Activated naive CD8-positive, alpha-beta T cell (primary cell): ENCODE results near the gene GTF2IRD2.
"Not testable (repeated sequence)": the region's sequence is repeated elsewhere in the genome, so short reads cannot be mapped to it uniquely, and the experiment has no call there.

Experiments
- H3K27ac Mint-ChIP-seq: one replicate; pipeline ENCODE4 v1.8.0; 2021; ENCODE audit warnings: mixed read lengths
- H3K27me3 Mint-ChIP-seq: one replicate; pipeline ENCODE4 v1.8.0; 2021; ENCODE audit warnings: mixed read lengths
- H3K36me3 Mint-ChIP-seq: one replicate; pipeline ENCODE4 v1.8.0; 2021; ENCODE audit warnings: mixed read lengths
- H3K4me1 Mint-ChIP-seq: one replicate; pipeline ENCODE4 v1.8.0; 2021; ENCODE audit warnings: low read depth, mixed read lengths
- H3K4me3 Mint-ChIP-seq: one replicate; pipeline ENCODE4 v1.8.0; 2021; ENCODE audit warnings: mild to moderate bottlenecking, mixed read lengths
- H3K9me3 Mint-ChIP-seq: one replicate; pipeline ENCODE4 v1.8.0; 2021; ENCODE audit warnings: low read depth, mixed read lengths

The GTF2IRD2 gene

DNA sequence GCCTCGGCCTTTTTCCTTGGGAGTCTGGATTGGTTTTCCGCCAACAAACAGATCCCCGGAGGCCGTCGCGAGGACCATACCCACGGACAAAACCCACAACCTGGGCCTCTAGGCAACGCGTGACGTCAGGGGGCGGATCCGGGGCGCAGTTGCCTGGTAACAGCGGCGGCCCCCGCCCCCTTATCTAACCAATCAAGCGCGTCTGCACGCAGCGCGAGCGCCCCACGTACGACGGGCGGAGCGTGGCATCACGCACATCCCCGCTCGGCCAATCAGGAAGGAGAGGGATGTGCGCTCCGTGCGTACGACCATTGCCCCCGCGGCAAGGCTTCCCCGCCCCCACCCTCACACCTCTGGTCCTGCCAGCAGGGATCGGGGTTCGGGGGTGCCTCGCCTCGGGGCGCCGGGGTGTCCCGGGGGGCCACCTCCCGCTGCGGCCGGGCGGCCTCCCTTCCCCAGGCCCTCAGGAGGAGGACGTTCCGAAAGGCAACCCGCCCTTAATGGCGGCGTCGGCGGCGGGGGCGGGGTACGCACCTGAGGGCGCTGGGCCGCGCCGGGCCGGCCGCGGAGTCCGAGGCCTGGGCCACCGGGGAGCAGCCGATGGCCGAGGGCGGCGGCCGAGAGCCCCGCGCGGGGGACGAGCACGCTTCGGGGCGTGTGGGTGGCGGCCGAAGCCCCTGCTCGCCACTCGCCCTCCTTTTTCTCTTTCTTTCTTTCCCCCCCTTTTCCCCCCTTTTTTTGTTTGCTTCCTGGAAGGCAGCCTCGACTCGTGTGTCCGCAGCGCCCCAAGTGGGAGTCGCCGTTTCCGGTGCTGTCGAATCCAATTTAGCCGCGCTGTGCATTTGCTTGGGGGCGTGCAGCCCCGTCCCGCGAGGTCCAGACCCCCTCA, at the start of gene GTF2IRD2:
Gene GTF2IRD2, minus strand, starts transcription at position 773 of the 889 bp plus-strand sequence. CDS start 15,227 bp downstream, outside the sequence.
- H3K9me3 Mint-ChIP-seq, H3K27me3 Mint-ChIP-seq, H3K36me3 Mint-ChIP-seq, H3K4me1 Mint-ChIP-seq: not testable (repeated sequence)
- H3K4me3 Mint-ChIP-seq = peak within 1 kb of the TSS; percentile 44
- H3K27ac Mint-ChIP-seq = peak within 1 kb of the TSS; percentile 46

DNA sequence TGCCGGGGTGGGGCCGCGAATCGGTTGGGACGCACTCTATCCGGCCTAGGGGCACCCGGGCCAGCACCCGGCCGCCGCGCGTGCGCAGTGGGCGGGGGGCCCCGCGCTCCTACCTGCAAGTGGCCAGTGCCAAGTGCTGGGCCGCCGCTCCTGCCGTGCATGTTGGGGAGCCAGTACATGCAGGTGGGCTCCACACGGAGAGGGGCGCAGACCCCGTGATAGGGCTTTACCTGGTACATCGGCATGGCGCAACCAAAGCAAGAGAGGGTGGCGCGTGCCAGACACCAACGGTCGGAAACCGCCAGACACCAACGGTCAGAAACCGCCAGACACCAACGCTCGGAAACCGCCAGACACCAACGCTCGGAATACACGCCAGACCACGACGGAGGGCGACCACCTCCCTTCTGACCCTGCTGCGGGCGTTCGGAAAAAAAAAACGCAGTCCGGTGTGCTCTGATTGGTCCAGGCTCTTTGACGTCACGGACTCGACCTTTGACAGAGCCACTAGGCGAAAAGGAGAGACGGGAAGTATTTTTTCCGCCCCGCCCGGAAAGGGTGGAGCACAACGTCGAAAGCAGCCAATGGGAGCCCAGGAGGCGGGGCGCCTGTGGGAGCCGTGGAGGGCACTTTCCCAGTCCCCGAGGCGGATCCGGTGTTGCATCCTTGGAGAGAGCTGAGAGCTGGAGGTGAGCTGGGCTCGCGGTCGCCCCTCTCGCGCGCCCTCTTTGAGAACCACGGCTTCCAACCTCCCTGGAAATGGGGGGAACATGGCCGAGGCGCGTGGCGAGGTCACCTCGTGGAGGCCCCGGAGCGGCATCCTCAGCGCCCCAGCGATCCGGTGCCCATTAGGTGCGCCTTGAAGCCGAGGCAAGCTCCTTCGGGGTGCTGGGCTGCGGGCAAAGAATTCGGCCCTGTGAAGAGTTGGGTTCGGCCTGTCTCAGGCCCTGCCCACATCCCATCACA, 39.0 kb upstream of the GTF2IRD2 start:
- H3K36me3 Mint-ChIP-seq, H3K4me1 Mint-ChIP-seq, H3K9me3 Mint-ChIP-seq, H3K27me3 Mint-ChIP-seq: not testable (repeated sequence)
- peak overlapping the region; percentile 66 for H3K27ac Mint-ChIP-seq
- peak overlapping the region; percentile 80 for H3K4me3 Mint-ChIP-seq

DNA sequence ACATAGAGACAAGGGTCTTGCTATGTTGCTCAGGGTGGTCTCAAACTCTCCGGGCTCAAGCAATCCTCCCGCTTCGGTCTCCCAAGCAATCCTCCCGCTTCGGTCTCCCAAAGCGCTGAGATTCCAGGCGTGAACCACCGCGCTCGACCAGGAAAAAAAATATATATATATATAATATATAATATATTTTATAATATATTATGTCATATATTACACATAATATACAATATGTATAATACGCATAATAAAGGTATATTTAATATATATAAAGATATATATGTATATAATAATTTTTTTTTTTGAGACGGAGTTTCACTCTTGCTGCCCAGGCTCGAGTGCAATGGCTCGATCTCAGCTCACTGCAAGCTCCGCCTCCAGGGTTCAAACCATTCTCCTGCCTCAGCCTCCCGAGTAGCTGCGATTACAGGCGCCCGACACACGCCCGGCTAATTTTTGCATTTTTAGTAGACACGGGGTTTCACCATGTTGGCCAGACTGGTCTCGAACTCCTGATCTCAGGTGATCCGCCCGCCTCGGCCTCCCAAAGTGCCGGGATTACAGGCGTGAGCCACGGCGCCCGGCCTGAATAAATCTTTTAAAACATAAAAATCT, 38.2 kb upstream of the GTF2IRD2 start:
- H3K36me3 Mint-ChIP-seq, H3K27ac Mint-ChIP-seq, H3K4me1 Mint-ChIP-seq, H3K9me3 Mint-ChIP-seq, H3K27me3 Mint-ChIP-seq: not testable (repeated sequence)
- H3K4me3 Mint-ChIP-seq = peak overlapping the region; percentile 58

DNA sequence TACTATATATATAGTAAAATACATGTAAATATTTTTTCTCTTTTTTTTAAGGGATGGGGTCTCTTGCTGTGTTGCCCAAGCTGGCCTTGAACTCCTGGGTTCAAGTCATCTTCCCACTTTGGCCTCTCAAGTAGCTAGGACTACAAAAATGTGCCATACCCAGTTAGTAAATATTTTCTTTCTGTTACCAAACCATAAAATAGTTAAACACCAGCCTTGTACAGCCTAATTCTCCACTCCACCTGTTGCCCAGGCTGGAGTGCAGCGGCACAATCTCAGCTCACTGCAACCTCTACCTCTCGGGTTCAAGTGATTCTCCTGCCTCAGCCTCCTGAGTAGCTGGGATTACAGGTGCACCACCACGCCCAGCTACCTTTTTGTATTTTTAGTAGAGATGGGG, 33.9 kb upstream of the GTF2IRD2 start:
- not testable (repeated sequence) for H3K36me3 Mint-ChIP-seq, H3K4me3 Mint-ChIP-seq, H3K27ac Mint-ChIP-seq, H3K27me3 Mint-ChIP-seq, H3K9me3 Mint-ChIP-seq, H3K4me1 Mint-ChIP-seq

DNA sequence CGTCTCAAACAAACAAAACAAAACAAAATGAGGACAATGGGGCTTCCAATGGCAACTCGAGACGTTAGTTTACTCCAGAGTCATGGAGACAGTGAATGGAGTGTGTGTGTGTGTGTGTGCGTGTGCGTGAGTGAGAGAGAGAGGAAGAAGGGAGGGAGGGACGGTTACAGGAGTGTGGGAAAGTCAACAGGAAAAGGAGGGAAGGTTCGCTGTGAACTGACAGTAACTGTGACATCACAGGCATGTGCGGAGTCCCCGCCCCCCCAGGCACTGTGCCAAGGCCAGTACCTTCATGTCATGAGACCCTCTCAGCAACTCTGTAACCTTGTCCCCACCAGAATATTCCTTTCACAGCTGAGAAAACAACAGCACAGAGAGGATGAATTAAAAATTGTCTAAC, 30.7 kb upstream of the GTF2IRD2 start:
- not testable (repeated sequence) for H3K36me3 Mint-ChIP-seq, H3K27ac Mint-ChIP-seq, H3K27me3 Mint-ChIP-seq, H3K4me3 Mint-ChIP-seq, H3K9me3 Mint-ChIP-seq, H3K4me1 Mint-ChIP-seq

DNA sequence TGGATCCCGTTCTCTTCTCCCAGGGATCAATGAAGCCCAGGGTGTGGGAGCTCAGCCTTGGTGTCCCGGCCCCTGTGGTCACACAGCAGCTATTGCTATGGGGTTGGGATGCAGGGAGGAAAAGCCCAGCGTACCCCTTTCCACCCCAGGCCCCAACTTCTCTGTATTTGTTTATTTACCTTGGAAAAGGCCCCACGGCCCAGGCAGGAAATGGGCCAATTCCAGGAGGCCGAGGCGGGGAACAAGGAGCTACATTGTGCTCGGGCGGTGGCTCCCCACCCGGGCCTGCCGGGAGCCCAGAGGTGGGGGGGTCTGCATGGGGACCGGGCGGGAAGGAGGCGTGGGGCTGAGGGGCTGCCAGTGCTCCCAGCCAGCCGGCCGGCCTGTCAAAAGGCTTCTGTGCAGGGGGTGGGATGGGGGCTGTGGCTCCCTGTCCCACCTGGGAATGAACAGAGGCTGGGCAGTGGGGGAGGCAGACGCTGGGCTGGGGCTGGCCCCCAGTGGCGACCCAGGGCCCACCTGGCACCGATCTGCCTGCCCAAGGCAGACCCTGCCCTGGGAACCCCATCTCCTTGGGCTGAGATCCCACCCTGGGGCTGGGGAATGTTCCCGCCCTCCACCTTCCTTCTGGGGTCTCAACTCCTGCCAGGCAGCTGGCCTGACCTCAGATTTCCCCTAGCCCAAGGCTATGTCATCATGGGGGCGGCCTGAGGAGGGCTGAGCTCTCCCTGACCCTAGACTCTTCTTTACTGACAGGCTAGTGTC, 23.5 kb upstream of the GTF2IRD2 start:
- not testable (repeated sequence) for H3K27ac Mint-ChIP-seq, H3K4me3 Mint-ChIP-seq, H3K36me3 Mint-ChIP-seq

DNA sequence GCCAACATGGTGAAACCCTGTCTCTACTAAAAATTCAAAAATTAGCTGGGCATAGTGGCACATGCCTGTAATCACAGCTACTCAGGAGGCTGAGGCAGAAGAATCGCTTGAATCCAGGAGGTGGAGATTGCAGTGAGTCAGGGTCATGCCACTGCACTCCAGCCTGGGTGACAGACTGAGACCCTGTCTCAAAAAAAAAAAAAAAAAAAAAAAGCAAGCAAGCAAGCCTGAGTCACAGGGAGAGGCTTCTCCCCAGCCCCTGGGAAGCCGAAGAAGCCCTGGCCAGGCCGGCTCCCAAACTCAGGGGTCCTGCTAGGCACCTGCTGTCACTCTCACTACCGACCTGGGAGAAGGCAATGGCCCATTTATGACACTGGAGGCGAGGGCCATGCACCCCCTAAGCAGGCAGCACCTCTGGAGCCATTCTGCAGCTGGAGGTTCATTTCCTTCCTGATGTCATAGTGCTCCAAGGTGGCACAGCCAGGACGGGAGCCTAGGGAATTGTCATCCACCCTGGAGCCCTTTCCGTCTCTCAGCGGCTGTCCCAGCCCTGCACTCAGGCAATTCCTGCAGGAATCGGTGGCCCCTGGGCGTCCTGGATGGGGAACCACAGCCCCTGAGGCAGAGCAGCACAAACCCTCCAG, 22.8 kb upstream of the GTF2IRD2 start:
- H3K4me3 Mint-ChIP-seq, H3K27me3 Mint-ChIP-seq, H3K27ac Mint-ChIP-seq, H3K9me3 Mint-ChIP-seq, H3K36me3 Mint-ChIP-seq, H3K4me1 Mint-ChIP-seq: not testable (repeated sequence)

More for the DNA sequence above, 23.5 kb upstream of the GTF2IRD2 start:
- H3K27me3 Mint-ChIP-seq, H3K9me3 Mint-ChIP-seq, H3K4me1 Mint-ChIP-seq: not testable (repeated sequence)

DNA sequence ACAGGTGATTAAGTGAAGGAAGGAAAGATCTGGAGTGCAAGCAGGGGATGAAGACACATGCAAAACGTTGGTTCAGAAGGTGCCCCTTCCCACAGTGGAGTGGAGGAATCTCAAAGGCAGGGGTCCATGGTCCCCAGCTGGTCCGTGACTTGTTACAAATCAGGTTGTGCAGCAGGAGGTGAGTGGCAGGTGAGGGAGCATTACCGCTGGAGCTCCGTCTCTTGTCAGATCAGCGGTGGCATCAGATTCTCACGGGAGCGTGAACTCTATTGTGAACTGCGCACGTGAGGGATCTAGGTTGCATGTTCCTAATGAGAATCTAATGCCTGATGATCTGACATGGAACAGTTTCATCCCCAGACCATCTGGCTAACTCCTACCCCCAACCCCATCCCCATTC, 21.1 kb upstream of the GTF2IRD2 start:
- not testable (repeated sequence) for H3K27ac Mint-ChIP-seq, H3K27me3 Mint-ChIP-seq, H3K9me3 Mint-ChIP-seq, H3K4me1 Mint-ChIP-seq, H3K4me3 Mint-ChIP-seq, H3K36me3 Mint-ChIP-seq

DNA sequence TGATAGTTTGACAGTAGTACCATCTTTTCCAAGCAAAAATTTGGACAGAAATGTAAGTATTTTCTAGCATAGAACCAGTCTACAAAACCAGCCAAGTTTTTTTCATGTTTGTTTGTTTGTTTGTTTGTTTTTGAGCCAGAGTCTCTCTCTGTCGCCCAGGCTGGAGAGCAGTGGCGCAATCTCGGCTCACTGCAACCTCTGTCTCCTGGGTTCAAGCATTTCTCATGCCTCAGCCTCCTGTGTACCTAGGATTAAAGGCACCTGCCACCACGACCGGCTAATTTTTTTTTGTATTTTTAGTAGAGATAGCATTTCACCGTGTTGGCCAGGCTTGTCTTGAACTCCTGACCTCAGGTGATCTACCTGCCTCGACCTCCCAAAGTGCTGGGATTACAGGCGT, 14.4 kb upstream of the GTF2IRD2 start:
- H3K4me3 Mint-ChIP-seq, H3K9me3 Mint-ChIP-seq, H3K27ac Mint-ChIP-seq, H3K4me1 Mint-ChIP-seq, H3K36me3 Mint-ChIP-seq, H3K27me3 Mint-ChIP-seq: not testable (repeated sequence)

DNA sequence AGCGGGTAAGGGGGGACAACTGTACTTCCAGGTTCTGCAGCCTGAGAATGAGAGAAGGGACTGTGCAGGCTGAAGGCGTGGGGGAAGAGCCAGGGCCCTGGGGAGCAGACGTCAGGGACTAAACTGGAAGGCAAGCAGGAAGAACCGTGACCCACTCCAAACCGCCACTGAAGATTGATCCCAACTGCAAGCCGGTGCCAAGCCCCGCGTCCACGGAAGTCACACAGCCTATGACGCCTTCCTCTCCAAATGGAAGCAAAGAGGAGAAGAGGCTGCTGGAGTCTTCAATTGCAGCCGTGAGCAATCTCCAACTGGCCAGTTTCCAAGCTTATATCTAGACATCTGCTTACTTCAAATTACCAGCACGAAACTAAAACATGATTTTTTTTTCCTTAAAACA, 1.6 kb downstream of the GTF2IRD2 start:
- H3K9me3 Mint-ChIP-seq, H3K4me1 Mint-ChIP-seq, H3K4me3 Mint-ChIP-seq, H3K27ac Mint-ChIP-seq, H3K27me3 Mint-ChIP-seq, H3K36me3 Mint-ChIP-seq: not testable (repeated sequence)

DNA sequence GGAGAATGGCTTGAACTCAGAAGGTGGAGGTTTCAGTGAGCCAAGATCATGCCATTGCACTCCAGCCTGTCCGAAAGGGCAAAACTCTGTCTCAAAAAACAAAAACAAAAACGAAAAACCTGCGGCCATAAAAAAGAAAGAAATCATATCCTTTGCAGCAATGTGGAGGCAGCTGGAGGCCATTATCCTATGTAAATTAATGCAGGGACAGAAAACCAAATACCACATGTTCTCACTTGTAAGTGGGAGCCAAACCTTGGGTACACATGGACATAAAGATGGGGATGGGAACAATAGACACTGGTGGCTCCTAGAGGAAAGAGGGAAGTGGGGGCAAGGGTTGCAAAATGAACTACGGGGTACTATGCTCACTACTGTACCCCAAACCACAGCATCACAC, 21.0 kb downstream of the GTF2IRD2 start:
- not testable (repeated sequence) for H3K9me3 Mint-ChIP-seq, H3K4me1 Mint-ChIP-seq, H3K27ac Mint-ChIP-seq, H3K36me3 Mint-ChIP-seq, H3K27me3 Mint-ChIP-seq, H3K4me3 Mint-ChIP-seq

DNA sequence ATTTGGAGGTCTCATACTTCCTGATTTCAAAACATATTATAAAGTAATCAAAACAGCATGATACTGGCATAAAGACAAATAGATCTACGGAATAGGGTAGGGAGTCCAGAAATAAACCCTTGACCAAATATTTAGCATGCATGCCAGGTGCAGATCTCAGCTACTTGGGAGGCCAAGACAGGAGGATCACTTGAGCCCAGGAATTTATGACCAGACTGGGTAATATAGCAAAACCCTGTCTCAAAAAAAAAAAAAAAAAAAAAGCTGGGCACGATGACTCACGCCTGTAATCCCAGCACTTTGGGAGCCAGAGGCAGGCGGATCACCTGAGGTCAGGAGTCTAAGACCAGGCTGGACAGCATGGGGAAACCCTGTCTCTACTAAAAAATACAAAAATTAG, 21.4 kb downstream of the GTF2IRD2 start:
- not testable (repeated sequence) for H3K9me3 Mint-ChIP-seq, H3K4me1 Mint-ChIP-seq, H3K36me3 Mint-ChIP-seq, H3K27ac Mint-ChIP-seq, H3K4me3 Mint-ChIP-seq, H3K27me3 Mint-ChIP-seq

DNA sequence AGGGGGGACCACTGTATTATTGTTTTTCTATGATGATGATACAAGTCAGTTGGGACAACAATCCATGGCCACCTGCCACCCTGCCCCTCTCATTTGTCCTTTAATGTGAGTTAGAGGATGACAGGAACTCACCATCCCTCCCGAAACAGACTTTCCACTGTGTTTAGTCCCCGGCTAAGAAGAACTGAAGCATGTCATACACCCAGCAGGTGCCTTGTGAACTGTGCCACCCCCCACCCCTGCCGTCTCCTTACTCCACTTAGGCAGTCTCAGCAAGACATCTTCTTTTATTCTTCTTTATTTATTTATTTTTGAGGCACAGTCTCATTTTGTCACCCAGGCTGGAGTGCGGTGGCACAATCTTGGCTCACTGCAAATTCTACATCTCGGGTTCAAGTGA, 30.1 kb downstream of the GTF2IRD2 start:
- not testable (repeated sequence) for H3K4me1 Mint-ChIP-seq, H3K27ac Mint-ChIP-seq, H3K4me3 Mint-ChIP-seq, H3K27me3 Mint-ChIP-seq, H3K36me3 Mint-ChIP-seq, H3K9me3 Mint-ChIP-seq

DNA sequence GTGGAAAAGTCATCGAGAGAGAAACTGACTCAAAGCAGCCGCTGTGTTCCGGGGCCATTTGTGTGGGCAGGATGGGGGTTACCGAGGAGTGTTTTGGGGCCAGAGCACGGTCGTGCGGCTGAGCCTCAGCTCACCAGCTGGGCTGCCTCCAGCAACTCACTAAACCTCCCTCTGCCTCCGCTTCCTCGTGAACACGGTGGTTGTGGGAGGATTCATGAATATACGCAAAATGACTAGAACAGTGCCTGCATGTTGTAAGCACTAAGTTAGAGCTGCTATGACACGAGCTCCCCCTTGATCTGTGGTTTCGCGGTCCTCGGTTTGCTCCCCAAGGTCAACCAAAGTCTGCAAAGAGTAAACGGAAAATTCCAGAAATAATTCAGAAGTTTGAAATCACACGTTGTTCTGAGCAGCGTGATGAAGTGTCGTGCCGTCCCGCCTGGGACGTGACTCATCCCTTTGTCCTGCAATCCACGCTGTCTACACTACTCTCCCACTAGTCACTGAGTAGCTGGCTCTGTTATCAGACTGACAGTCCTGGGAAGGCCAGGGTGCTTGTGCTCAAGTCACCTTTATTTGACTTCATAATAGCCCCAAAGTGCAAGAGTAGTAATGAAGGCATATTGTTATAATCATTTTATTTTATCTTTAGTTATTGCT, 31.1 kb downstream of the GTF2IRD2 start:
- H3K27ac Mint-ChIP-seq, H3K27me3 Mint-ChIP-seq, H3K36me3 Mint-ChIP-seq, H3K4me3 Mint-ChIP-seq, H3K9me3 Mint-ChIP-seq, H3K4me1 Mint-ChIP-seq: not testable (repeated sequence)
